Osteoblast (primary cell): Measurements from ENCODE around the gene CDKAL1. TPM values are rescaled to one million over a fixed set of nuclear protein-coding genes. Genes with fewer than 3 reads are reported as not detected.

Source experiments
- DNase-seq: peaks from one replicate; pipeline ENCODE4 v3.0.0; 2011; ENCODE audit warnings: low spot score, mixed read lengths; ENCODE audit not compliant: insufficient read length; ENCODE audit errors: missing footprints
- H2AFZ ChIP-seq: 2 replicates; pipeline ENCODE4 v1.6.0; 2011; ENCODE audit warnings: mild to moderate bottlenecking, low read length
- H3K27ac ChIP-seq: 2 replicates; pipeline ENCODE4 v1.5.1; 2011; ENCODE audit warnings: mild to moderate bottlenecking, low read depth, low read length, moderate library complexity
- H3K27me3 ChIP-seq: 2 replicates; pipeline ENCODE4 v1.6.0; 2012; ENCODE audit warnings: mild to moderate bottlenecking, control low read depth, inconsistent platforms, low read length, moderate library complexity; ENCODE audit not compliant: insufficient read depth
- H3K36me3 ChIP-seq: 2 replicates; pipeline ENCODE4 v1.5.1; 2011; ENCODE audit warnings: mild to moderate bottlenecking, low read length, control low read depth, moderate library complexity; ENCODE audit not compliant: insufficient read depth
- H3K4me1 ChIP-seq: 2 replicates; pipeline ENCODE4 v1.5.1; 2011; ENCODE audit warnings: mild to moderate bottlenecking, low read length, control low read depth, moderate library complexity; ENCODE audit not compliant: insufficient read depth
- H3K4me2 ChIP-seq: 2 replicates; pipeline ENCODE4 v1.6.0; 2011; ENCODE audit warnings: mild to moderate bottlenecking, low read length; ENCODE audit not compliant: insufficient read depth
- H3K4me3 ChIP-seq: fragments of 200-600 bp; sonication (generic); 3 replicates; pipeline ENCODE4 v1.5.1; 2012; ENCODE audit warnings: mild to moderate bottlenecking, low read length, inconsistent platforms; ENCODE audit not compliant: insufficient read depth
- H3K79me2 ChIP-seq: 2 replicates; pipeline ENCODE4 v1.6.0; 2012; ENCODE audit warnings: mild to moderate bottlenecking, low read length, control low read depth, inconsistent platforms; ENCODE audit not compliant: insufficient read depth
- H3K9me3 ChIP-seq: 2 replicates; pipeline ENCODE4 v1.5.1; 2011; ENCODE audit warnings: low read depth, low read length, control low read depth
- H4K20me1 ChIP-seq: 2 replicates; pipeline ENCODE4 v1.6.0; 2012; ENCODE audit warnings: mild to moderate bottlenecking, low read length, control low read depth; ENCODE audit not compliant: insufficient read depth
- total RNA-seq: library from RNA; depleted of rRNA; stranded (reverse); fragments of >200 nt; gene quantifications from 2 replicates; pipeline ENCODE4 v1.2.3, GENCODE V29; 2012
- TF ChIP-seq, protein P1 (sequence below): IDR thresholded peaks from 2 replicates; pipeline ENCODE4 v1.5.1; 2011; ENCODE audit warnings: mild to moderate bottlenecking, low read depth, low read length, moderate library complexity; ENCODE audit errors: extremely low read depth

The CDKAL1 gene
- total RNA-seq, 1 donor = 18.5 TPM

DNA sequence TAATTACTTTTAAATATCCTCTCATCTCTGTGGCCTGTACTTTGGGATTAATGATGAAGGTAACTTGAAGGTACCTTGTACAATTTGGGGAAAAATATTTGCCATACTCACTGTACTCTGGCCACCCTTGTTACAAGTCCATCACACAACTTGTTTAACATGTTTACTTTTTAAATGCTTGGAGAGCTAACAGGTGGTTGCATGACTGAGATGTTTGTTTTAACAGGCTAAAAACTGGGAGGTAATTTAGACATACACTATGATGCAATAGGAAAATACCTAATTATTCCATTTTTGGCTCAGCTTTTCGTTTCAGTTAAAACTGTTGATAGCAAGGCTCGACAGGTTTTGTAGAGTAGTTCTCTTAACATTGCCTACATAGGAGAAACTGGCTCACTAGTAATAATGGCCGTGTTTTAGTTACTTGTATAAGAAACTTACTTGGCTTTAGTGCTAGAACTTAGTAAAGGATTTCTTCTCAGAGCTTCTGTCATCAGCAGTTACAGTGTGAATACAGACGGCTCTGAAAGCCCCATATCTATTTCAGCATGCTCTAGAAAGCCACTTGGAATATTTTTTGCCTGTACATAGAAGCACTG is 569.5 kb downstream of the CDKAL1 start:
- Histone ChIP-seq H3K9me3 (no peaks in the 10 kb centered on the region), H4K20me1 (no peaks in the 10 kb centered on the region), H3K36me3 (no peaks in the 10 kb centered on the region), H3K4me3 (no peak overlapping the region), H3K4me1 (no peaks in the 10 kb centered on the region), H3K79me2 (no peaks in the 10 kb centered on the region), H3K27me3 (no peaks in the 10 kb centered on the region), H3K4me2 (no peak overlapping the region), H3K27ac (no peak overlapping the region), H2AFZ (no peak overlapping the region)
- TF ChIP-seq, protein P1, sequence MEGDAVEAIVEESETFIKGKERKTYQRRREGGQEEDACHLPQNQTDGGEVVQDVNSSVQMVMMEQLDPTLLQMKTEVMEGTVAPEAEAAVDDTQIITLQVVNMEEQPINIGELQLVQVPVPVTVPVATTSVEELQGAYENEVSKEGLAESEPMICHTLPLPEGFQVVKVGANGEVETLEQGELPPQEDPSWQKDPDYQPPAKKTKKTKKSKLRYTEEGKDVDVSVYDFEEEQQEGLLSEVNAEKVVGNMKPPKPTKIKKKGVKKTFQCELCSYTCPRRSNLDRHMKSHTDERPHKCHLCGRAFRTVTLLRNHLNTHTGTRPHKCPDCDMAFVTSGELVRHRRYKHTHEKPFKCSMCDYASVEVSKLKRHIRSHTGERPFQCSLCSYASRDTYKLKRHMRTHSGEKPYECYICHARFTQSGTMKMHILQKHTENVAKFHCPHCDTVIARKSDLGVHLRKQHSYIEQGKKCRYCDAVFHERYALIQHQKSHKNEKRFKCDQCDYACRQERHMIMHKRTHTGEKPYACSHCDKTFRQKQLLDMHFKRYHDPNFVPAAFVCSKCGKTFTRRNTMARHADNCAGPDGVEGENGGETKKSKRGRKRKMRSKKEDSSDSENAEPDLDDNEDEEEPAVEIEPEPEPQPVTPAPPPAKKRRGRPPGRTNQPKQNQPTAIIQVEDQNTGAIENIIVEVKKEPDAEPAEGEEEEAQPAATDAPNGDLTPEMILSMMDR = no peak
- DNase-seq = no peak

DNA sequence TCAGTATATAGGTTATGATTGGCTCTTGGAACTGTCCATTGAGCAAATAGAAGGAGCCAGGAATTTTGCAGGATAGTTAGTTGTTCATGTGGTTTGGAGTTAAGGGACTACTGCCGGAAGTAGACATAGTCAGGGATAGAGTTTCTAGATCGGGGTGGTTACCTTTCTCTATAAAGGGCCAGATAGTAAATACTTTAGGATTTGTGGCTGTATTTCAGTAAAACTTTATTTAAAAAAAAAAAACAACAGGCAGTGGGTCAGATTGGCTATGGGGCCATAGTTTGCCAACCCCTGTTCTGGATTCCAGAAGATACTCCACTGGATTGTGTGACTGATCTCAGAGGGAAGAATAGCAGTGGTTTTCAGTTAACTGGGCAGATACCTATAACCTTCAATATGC is 570.0 kb downstream of the CDKAL1 start:
- no peaks in the 10 kb centered on the region for H3K27me3 ChIP-seq
- H3K4me1 ChIP-seq = peaks cover 5% of the 10 kb centered on the region
- no peaks in the 10 kb centered on the region for H3K79me2 ChIP-seq
- DNase-seq = no peak
- H3K27ac ChIP-seq = no peak overlapping the region
- H3K4me3 ChIP-seq = no peak overlapping the region
- H3K9me3 ChIP-seq = no peaks in the 10 kb centered on the region
- TF ChIP-seq, protein P1 = no peak
- H4K20me1 ChIP-seq = no peaks in the 10 kb centered on the region
- no peak overlapping the region for H3K4me2 ChIP-seq
- H3K36me3 ChIP-seq = no peaks in the 10 kb centered on the region
- no peak overlapping the region for H2AFZ ChIP-seq

DNA sequence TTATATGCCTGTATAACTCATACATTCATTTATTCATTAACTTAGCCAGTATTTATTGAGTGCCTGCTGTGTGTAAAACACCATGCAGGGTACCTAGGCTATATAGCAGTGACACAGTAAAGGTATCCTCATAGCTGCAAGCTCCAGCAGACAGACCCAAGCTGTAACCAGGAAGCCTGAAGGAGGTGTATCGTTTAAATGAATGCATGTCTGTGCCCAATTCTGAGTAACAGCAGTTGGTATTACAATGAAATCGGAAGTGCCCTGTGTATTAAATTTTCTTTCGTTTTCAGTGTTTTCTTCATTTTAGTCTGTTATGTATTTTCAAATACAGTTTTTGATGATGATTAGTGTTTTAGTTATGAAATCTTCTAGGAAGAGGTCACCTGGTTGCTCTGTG is 573.5 kb downstream of the CDKAL1 start:
- Histone ChIP-seq H3K27me3 (no peaks in the 10 kb centered on the region), H3K9me3 (no peaks in the 10 kb centered on the region), H3K27ac (no peak overlapping the region), H3K4me1 (peaks cover 23% of the 10 kb centered on the region), H4K20me1 (no peaks in the 10 kb centered on the region), H3K79me2 (no peaks in the 10 kb centered on the region), H3K36me3 (no peaks in the 10 kb centered on the region), H2AFZ (no peak overlapping the region), H3K4me2 (no peak overlapping the region), H3K4me3 (no peak overlapping the region)
- TF ChIP-seq, protein P1 = no peak
- no peak for DNase-seq

DNA sequence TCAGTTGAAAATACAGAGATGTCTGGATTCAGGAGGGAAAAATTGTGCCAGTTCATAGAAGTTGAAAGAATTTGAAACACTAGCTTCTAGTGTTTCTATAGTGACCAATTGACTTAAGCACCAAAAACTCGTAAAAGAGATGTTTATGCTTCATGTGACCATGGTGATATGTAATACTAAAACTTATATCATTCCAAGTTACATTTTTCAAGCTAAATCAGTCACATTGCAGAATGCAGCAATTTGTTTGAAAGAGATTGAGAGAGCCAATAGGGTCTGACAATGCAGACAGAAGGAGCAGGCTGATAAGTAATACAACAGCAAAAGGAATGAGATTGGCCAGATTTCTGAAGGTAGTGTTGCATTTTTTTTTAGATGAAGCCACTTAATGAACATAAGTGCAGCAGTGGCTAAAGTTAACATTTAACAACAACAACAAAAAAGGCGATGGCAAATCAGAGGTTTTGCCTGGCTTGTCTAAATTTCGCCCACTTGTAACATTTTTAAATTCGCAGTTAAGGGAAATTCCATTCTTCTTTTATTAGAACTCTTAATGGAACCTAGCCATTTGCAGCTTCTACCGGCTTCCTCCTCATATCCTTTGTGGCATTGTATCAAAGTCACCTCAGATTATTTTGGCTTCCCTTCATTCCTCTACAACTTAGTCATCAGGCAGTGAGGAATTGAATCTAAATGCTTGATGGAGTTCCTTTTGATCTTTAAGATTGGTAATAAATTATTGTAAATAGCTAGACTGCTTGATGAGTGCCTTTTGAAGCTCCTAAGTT is 575.3 kb downstream of the CDKAL1 start:
- Histone ChIP-seq H3K27ac (peak overlapping the region; percentile 52), H3K27me3 (no peaks in the 10 kb centered on the region), H3K4me3 (no peak overlapping the region), H3K36me3 (no peaks in the 10 kb centered on the region), H3K9me3 (no peaks in the 10 kb centered on the region), H4K20me1 (no peaks in the 10 kb centered on the region), H3K4me1 (peaks cover 23% of the 10 kb centered on the region), H3K79me2 (no peaks in the 10 kb centered on the region), H3K4me2 (peak overlapping the region; percentile 56), H2AFZ (no peak overlapping the region)
- DNase-seq = peak; percentile 73
- TF ChIP-seq, protein P1 = no peak
